T-helper 1 cell (primary cell): ENCODE results near the gene CD40.
"Not testable (repeated sequence)": the region's sequence is repeated elsewhere in the genome, so short reads cannot be mapped to it uniquely, and the experiment has no call there.

ENCODE experiments used
- DNase-seq, 5 donors: peaks; one replicate each; pipeline ENCODE4 v3.0.0-alpha.2; 2012 to 2020
- total RNA-seq, 4 donors: gene quantifications; one replicate each; lab custom pipeline; 2026; lab: John Stamatoyannopoulos, UW

CD40 gene
- total RNA-seq: 1.4 to 2.1 (median 1.9) reads per million in 4 donors

GRCh38 chr20:46117704-46118467 lies at the start of gene CD40:
Gene CD40 (plus strand): TSS chr20:46118314. CDS start chr20:46118344, 30 bp downstream.
- peak; percentile 49 to 70 (median 68) for DNase-seq

- no peak for DNase-seq
These were observed 47.8 kb upstream of the CD40 start for GRCh38 chr20:46070215-46070900.

- no peak for DNase-seq
These were observed 46.5 kb upstream of the CD40 start for GRCh38 chr20:46071573-46071972.

GRCh38 chr20:46073024-46073423 lies 45.1 kb upstream of the CD40 start:
- DNase-seq: no peak

- no peak for DNase-seq
These were observed 44.7 kb upstream of the CD40 start for GRCh38 chr20:46073443-46073842.

GRCh38 chr20:46074006-46074405 lies 44.1 kb upstream of the CD40 start:
- no peak for DNase-seq

GRCh38 chr20:46076806-46077205 lies 41.3 kb upstream of the CD40 start:
- no peak for DNase-seq

GRCh38 chr20:46077642-46078305 lies 40.3 kb upstream of the CD40 start:
- no peak for DNase-seq

GRCh38 chr20:46078954-46079353 lies 39.2 kb upstream of the CD40 start:
- no peak for DNase-seq

- no peak for DNase-seq
These were observed 37.0 kb upstream of the CD40 start for GRCh38 chr20:46081074-46081473.

GRCh38 chr20:46083101-46083500 lies 35.0 kb upstream of the CD40 start:
- DNase-seq: no peak

- DNase-seq: no peak
These were observed 34.5 kb upstream of the CD40 start for GRCh38 chr20:46083531-46084061.

- no peak for DNase-seq
These were observed 33.3 kb upstream of the CD40 start for GRCh38 chr20:46084805-46085178.

- no peak for DNase-seq
These were observed 32.8 kb upstream of the CD40 start for GRCh38 chr20:46085179-46085851.

GRCh38 chr20:46087161-46087560 lies 31.0 kb upstream of the CD40 start:
- DNase-seq: no peak

- no peak for DNase-seq
These were observed 29.5 kb upstream of the CD40 start for GRCh38 chr20:46088409-46089166.

GRCh38 chr20:46089167-46089416 lies 29.0 kb upstream of the CD40 start:
- no peak for DNase-seq

- DNase-seq: peak; percentile 85 to 96 (median 90)
These were observed 28.4 kb upstream of the CD40 start, which contains the start of gene NCOA5 for GRCh38 chr20:46089417-46090388. Gene NCOA5 (minus strand): TSS chr20:46089962. CDS start chr20:46079424, 10,538 bp downstream.

GRCh38 chr20:46091622-46092535 lies 26.2 kb upstream of the CD40 start:
- not testable (repeated sequence) for DNase-seq

GRCh38 chr20:46093531-46093930 lies 24.6 kb upstream of the CD40 start:
- DNase-seq: no peak
